Esophagus squamous epithelium (tissue), 5 donors: ENCODE measurements around the gene PCDHGA1. TPM values are rescaled to one million over a fixed set of nuclear protein-coding genes. Genes with fewer than 3 reads are reported as not detected.

Experiments
- DNase-seq: peaks from one replicate; lab custom pipeline; 2025; lab: John Stamatoyannopoulos, UW
- H3K27ac ChIP-seq, 4 donors: fragments of 200-600 bp; sonication (generic); one replicate each; pipeline ENCODE4 v1.5.1; 2016 to 2019; ENCODE audit warnings: mild to moderate bottlenecking in 1 of 4
- H3K27me3 ChIP-seq, 4 donors: fragments of 200-600 bp; sonication (generic); 1 replicate in 3 of 4; 2 replicates in 1 of 4; pipeline versions ENCODE4 v1.5.1 to v1.6.0; 2017 to 2021; ENCODE audit warnings: antibody characterized with exemption in 1 of 4
- H3K36me3 ChIP-seq, 3 donors: fragments of 200-600 bp; sonication (generic); one replicate each; pipeline ENCODE4 v1.5.1; 2016 to 2019
- H3K4me1 ChIP-seq, 3 donors: fragments of 200-600 bp; sonication (generic); one replicate each; pipeline ENCODE4 v1.5.1; 2017 to 2019
- H3K4me3 ChIP-seq, 4 donors: fragments of 200-600 bp; sonication (generic); 1 replicate in 3 of 4; 2 replicates in 1 of 4; pipeline ENCODE4 v1.5.1; 2016 to 2019; ENCODE audit warnings: mild to moderate bottlenecking in 2 of 4, moderate library complexity in 1 of 4
- H3K9me3 ChIP-seq, 3 donors: fragments of 200-600 bp; sonication (generic); one replicate each; pipeline ENCODE4 v1.5.1; 2016 to 2019
- CTCF ChIP-seq, 6 experiments: fragments of 450-650 bp in 4 of 6; fragments of 200-600 bp in 2 of 6; sonication (generic) in 2 of 6; IDR thresholded peaks; one replicate each; pipeline ENCODE4 v1.5.1; 2016 to 2019; ENCODE audit warnings: antibody characterized with exemption in 6 of 6, mild to moderate bottlenecking in 4 of 6, moderate library complexity in 4 of 6
- POLR2A ChIP-seq, 4 donors: fragments of 450-650 bp; IDR thresholded peaks; one replicate each; pipeline ENCODE4 v1.6.1; 2017; ENCODE audit warnings: antibody characterized with exemption in 4 of 4, mild to moderate bottlenecking in 4 of 4, moderate library complexity in 3 of 4
- WGBS, 2 donors: methylation state at CpG; one replicate each; pipeline ENCODE4 v1.1.5; 2018; 5-methylcytosine and 5-hydroxymethylcytosine counted together
- intact Hi-C: fragments of 100-400 bp; cut with DNase I; formaldehyde crosslinking; loops from one replicate; pipeline ENCODE4 v1.15.0; 2022
- total RNA-seq, 4 donors: library from RNA; depleted of rRNA; stranded (reverse); fragments of >200 nt; gene quantifications; one replicate each; pipeline ENCODE4 v1.1.0, GENCODE V29; 2016
- donor health status: DM: yes; HTN: yes; CAD: no.

The PCDHGA1 gene
- total RNA-seq, 4 donors from 2014 or later = 0.19 to 0.66 (median 0.34) TPM

GRCh38 chr5:141477815-141478214 lies 147.5 kb downstream of the PCDHGA1 start:
- H3K4me1 ChIP-seq = peaks cover 15 to 73% (median 32%) of the 10 kb centered on the region in 3 donors
- TF ChIP-seq POLR2A (IDR thresholded peaks at IDR 0.05) (no peak), CTCF (IDR thresholded peaks at IDR 0.05) (no peak)
- no peaks in the 10 kb centered on the region for H3K9me3 ChIP-seq
- H3K27me3 ChIP-seq = no peaks in the 10 kb centered on the region
- 31 to 57% methylated on average over 10 to 13 of the region's 13 CpGs for WGBS, 2 donors
- intact Hi-C loops = loop anchor here (5.0 to 10.0 kb wide), 2 partner anchors 34 to 77 kb away; no protein-coding TSS in a partner anchor
- no peaks in the 10 kb centered on the region for H3K36me3 ChIP-seq
- DNase-seq = no peak
- H3K27ac ChIP-seq = peak overlapping the region in 2 of 4 donors; percentile 92 to 93
- peak overlapping the region; percentile 2 to 77 (median 72) for H3K4me3 ChIP-seq

- intact Hi-C loops = loop anchor here (5.0 to 10.0 kb wide), 2 partner anchors 34 to 76 kb away; no protein-coding TSS in a partner anchor
- H3K9me3 ChIP-seq = no peaks in the 10 kb centered on the region
- H3K36me3 ChIP-seq = no peaks in the 10 kb centered on the region
- WGBS, 2 donors = 16 to 18% methylated on average over 7 to 10 of the region's 20 CpGs
- H3K27me3 ChIP-seq = no peaks in the 10 kb centered on the region
- H3K27ac ChIP-seq = no peak overlapping the region
- peaks cover 15 to 79% (median 34%) of the 10 kb centered on the region in 3 donors for H3K4me1 ChIP-seq
- TF ChIP-seq POLR2A (IDR thresholded peaks at IDR 0.05) (no peak), CTCF (IDR thresholded peaks at IDR 0.05) (peak in 4 of 6 experiments; percentile 29 to 64 (median 36))
- peak overlapping the region; percentile 2 to 77 (median 72) for H3K4me3 ChIP-seq
- no peak for DNase-seq
These were observed 148.1 kb downstream of the PCDHGA1 start for GRCh38 chr5:141478321-141478945.

GRCh38 chr5:141479776-141480175 lies 149.5 kb downstream of the PCDHGA1 start:
- intact Hi-C loops = loop anchor here (5.0 to 10.0 kb wide), 2 partner anchors 33 to 75 kb away; no protein-coding TSS in a partner anchor

GRCh38 chr5:141483902-141484301 lies 153.6 kb downstream of the PCDHGA1 start:
- DNase-seq = no peak
- Histone ChIP-seq H3K9me3 (no peaks in the 10 kb centered on the region), H3K4me1 (peaks cover 14 to 83% (median 31%) of the 10 kb centered on the region in 3 donors), H3K27me3 (peaks cover 0 to 10% (median 0%) of the 10 kb centered on the region in 4 donors), H3K27ac (no peak overlapping the region), H3K36me3 (peaks cover 0 to 35% (median 0%) of the 10 kb centered on the region in 3 donors), H3K4me3 (peak overlapping the region in 1 of 4 donors; percentile 62)
- 39 to 54% methylated on average over 3 of the region's 3 CpGs for WGBS, 2 donors
- intact Hi-C loops = no loop called here
- TF ChIP-seq POLR2A (IDR thresholded peaks at IDR 0.05) (no peak), CTCF (IDR thresholded peaks at IDR 0.05) (no peak)

More at GRCh38 chr5:141479776-141480175, 149.5 kb downstream of the PCDHGA1 start:
- TF ChIP-seq CTCF (IDR thresholded peaks at IDR 0.05) (no peak), POLR2A (IDR thresholded peaks at IDR 0.05) (no peak)
- H3K4me3 ChIP-seq = peak overlapping the region in 2 of 4 donors; percentile 11 to 70
- no peak for DNase-seq
- no peak overlapping the region for H3K27ac ChIP-seq
- peaks cover 0 to 1% (median 0%) of the 10 kb centered on the region in 4 donors for H3K27me3 ChIP-seq
- H3K4me1 ChIP-seq = peaks cover 16 to 93% (median 42%) of the 10 kb centered on the region in 3 donors
- no peaks in the 10 kb centered on the region for H3K9me3 ChIP-seq
- no peaks in the 10 kb centered on the region for H3K36me3 ChIP-seq

GRCh38 chr5:141484310-141484640 lies 154.0 kb downstream of the PCDHGA1 start:
- no peak overlapping the region for H3K27ac ChIP-seq
- DNase-seq = no peak
- peaks cover 0 to 10% (median 0%) of the 10 kb centered on the region in 4 donors for H3K27me3 ChIP-seq
- TF ChIP-seq POLR2A (IDR thresholded peaks at IDR 0.05) (no peak), CTCF (IDR thresholded peaks at IDR 0.05) (no peak)
- H3K4me1 ChIP-seq = peaks cover 14 to 83% (median 33%) of the 10 kb centered on the region in 3 donors
- intact Hi-C loops = no loop called here
- peak overlapping the region; percentile 22 to 62 (median 42) for H3K4me3 ChIP-seq
- WGBS, 2 donors = 20 to 21% methylated on average over 4 of the region's 4 CpGs
- H3K9me3 ChIP-seq = no peaks in the 10 kb centered on the region
- peaks cover 0 to 37% (median 0%) of the 10 kb centered on the region in 3 donors for H3K36me3 ChIP-seq
